HTERT RPE-1 (cell line): ENCODE measurements around the gene SMIM26.
"Not testable (repeated sequence)": the region's sequence is repeated elsewhere in the genome, so short reads cannot be mapped to it uniquely, and the experiment has no call there.

Experiments
- in situ Hi-C: fragments of 300-500 bp; cut with MboI; formaldehyde crosslinking; loops from 4 replicates; pipeline ENCODE4 v1.14.3; 2020; ENCODE audit warnings: low sequenced_read_pairs

SMIM26 gene, protein sequence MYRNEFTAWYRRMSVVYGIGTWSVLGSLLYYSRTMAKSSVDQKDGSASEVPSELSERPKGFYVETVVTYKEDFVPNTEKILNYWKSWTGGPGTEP

GRCh38 chr20:18566892-18567738, at the start of gene SMIM26:
TSS of gene SMIM26 (plus strand) at chr20:18567432. CDS start at chr20:18567479, 47 bp downstream.
- in situ Hi-C loops = no loop called here

DNA sequence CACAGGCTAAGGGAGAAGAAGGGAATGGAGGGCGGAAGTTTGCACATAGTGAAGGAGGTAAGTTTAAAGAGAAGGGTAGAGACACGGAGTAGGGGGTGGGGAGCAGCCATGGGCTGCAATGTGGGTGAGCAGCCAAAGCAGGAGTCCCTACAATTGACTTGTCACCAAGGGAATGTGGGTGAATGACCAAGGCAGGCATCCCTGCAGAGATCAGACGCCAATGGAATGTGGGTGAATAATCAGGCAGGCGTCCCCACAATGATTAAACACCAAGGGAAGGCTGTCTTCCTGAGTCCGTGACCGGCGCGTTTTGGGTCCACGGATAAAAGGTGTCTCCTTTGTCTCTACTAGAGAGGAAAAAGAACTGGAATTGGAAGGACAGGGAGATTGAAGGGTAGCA, 45.2 kb upstream of the SMIM26 start:
- in situ Hi-C loops = not testable (repeated sequence)

- in situ Hi-C loops = no loop called here
These were observed 44.2 kb upstream of the SMIM26 start for GRCh38 chr20:18523066-18523465.

DNA sequence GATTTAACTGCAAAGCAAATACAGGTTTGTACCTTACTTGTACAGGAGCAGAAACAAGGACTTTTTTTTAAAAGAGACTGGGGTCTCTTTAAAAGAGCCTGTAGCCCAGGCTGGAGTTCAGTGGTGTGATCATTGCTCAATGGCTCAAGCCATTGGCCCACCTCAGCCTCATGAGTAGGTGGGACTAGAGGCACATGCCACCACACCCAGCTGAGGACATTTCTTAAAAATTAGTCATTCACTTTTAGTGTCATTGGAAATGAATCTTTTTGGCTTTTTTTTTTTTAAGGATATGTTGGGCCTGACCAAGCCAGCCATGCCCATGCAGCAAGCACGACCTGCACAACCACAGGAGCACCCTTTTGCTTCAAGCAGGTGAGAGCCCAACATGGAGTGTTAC, 42.6 kb upstream of the SMIM26 start:
- in situ Hi-C loops = no loop called here

GRCh38 chr20:18526761-18527160, 40.5 kb upstream of the SMIM26 start:
- in situ Hi-C loops = not testable (repeated sequence)

DNA sequence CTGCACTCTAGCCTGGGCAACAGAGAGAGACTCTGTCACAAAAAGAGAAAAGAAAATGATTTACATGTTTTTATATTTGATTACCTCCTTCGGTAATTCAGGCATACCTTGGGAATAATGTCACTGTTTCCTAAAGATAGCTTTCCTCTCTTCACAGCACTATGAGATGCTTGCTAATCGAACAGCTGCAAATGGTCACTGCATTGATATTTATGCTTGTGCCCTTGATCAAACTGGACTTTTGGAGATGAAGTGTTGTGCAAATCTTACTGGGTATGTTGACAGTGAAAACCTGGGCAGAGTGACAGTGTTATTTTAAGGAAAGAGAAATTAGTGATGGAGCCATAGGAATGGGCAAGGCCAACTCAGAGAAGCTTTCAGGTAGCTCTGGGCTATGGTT, 39.9 kb upstream of the SMIM26 start:
- in situ Hi-C loops = no loop called here

DNA sequence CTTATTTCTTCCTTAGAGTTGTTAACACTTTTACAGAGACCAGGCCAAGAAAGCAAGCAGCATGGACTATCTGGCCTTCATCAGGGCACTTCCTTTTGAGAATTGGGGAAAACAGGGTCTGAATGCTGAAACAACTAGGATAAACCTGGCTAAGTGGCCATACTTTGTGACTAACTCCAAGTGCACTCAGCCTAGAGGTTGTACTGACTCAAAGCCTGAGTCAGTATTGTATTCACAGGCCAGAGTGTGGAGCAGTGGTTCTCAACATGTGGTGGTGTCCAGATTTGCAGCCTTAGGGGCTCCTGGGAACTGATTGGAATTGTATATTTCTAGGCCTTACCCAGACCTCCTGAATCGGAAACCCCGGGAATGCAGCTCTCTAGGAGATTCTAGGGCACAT, 39.4 kb upstream of the SMIM26 start:
- in situ Hi-C loops = no loop called here

DNA sequence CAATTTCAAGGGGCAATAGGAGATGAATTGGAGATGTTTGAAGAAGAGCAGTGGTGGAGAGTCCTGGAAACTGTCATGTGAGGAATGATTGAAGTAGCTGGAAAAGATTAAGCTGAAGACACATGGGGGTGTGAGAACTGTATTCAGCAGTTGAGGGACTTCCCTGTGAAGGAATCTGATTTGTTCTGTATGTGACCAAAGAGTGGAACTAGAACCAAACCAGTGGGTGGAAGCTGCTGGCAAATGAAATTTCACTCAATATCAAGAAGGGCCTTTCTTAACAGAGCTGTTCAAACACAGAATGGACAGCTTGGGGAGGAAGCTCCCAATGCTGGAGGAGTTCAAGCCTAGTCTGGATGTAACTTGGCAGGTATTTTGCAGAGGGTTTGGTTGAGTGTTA, 38.2 kb upstream of the SMIM26 start:
- in situ Hi-C loops = no loop called here

- in situ Hi-C loops = no loop called here
These were observed 34.6 kb upstream of the SMIM26 start for GRCh38 chr20:18532626-18533025.

GRCh38 chr20:18533491-18533890, 33.7 kb upstream of the SMIM26 start:
- in situ Hi-C loops = no loop called here

DNA sequence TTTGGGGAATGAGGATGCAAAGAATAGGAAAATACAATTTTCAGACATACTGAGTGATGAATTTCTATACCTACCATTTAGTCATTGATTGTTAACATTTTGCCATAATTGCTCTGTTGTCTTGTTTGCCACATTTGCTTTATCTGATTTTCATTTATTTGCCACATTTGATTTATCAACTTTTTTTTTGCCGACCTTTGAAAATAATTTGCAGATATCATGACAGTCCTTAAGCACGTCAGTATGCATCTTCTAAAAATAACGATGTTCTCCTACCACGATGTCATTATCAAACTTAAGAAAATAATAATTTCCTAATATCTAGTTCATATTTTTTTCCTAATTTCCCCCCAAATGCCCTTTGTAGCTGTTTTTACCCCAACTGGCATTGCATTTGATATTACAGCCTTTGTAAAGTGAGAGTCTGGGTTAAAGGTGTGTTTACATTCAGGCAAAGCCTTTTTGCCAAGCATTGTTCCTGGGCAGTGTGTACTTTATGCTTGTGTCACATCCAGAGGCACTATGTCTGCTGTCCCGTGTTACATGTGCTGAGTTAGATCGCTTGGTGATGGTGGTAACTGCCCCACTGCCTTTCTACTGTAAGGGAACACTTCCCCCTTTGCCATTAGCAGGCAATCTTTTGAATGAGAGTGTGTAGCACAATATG, 33.1 kb upstream of the SMIM26 start:
- in situ Hi-C loops = no loop called here

- in situ Hi-C loops = no loop called here
These were observed 29.6 kb upstream of the SMIM26 start for GRCh38 chr20:18537651-18538050.

DNA sequence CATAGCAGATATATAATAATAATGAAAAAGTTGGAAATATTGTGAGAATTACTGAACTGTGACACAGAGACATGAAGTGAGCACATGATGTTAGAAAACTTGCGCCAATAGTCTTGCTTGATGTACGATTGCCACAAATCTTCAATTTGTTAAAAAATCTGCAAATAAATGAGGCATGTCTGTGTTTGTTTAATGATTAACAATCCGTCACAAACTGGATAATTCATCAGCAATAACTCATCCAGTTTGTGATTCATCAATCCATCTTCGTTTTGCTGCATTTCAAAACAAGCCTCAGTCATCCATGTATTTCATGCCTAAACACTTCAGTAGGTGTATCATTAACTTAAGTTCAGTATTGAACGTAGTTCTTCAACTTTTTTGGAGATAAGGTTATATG, 25.5 kb upstream of the SMIM26 start:
- in situ Hi-C loops = no loop called here

GRCh38 chr20:18543216-18543615, 24.0 kb upstream of the SMIM26 start:
- in situ Hi-C loops = no loop called here

DNA sequence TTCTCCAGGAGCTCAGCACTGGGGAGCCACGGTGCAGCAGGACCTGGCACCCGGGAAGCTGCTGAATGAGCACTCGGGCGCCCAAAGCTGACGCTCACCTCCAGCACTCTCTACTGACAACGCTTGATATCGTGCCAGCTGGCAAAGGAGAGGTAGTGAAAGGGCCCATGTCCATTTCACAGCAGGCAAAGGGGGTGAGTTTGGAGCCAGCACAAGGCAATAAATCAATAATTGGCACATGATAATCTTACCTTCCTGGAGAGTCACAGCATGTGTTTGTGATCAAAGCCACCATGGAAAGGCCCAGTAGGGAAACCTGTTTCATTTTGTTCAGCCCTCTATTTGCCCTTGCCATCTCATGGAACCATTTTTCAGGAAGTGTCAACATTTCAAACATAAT, 23.3 kb upstream of the SMIM26 start:
- in situ Hi-C loops = no loop called here

- in situ Hi-C loops = no loop called here
These were observed 21.7 kb upstream of the SMIM26 start for GRCh38 chr20:18545566-18545965.

GRCh38 chr20:18548465-18548864, 18.8 kb upstream of the SMIM26 start:
- in situ Hi-C loops = no loop called here

- in situ Hi-C loops = no loop called here
These were observed 13.5 kb upstream of the SMIM26 start for GRCh38 chr20:18553746-18554145.

GRCh38 chr20:18567739-18568091, 483 bp downstream of the SMIM26 start:
- in situ Hi-C loops = no loop called here

- in situ Hi-C loops = no loop called here
These were observed 3.8 kb downstream of the SMIM26 start for GRCh38 chr20:18571009-18571408.

- in situ Hi-C loops = no loop called here
These were observed 4.3 kb downstream of the SMIM26 start for GRCh38 chr20:18571578-18571977.

DNA sequence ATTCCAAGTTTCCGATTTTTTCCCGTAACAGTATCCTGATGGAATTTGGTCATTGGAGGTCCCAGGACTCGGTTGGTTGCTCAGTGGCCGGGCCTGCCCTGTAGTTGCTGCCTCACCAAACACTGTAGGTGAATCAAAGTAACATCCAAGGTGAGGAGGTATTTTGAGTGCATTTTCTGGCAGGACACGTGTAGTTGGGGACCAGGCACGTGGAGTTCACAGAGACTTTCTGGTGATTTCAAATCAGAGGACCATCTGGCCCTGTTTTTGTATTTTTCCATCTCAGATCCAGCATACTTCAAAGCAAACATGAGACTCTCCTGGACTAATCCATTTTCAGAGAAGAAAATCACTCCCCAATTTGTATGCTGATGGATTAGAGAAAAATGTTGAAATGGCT, 10.7 kb downstream of the SMIM26 start:
- in situ Hi-C loops = no loop called here
